Skin epidermis (tissue), 12 donors: ENCODE data around the gene DMAC1.

ENCODE experiments used
- H3K27ac ChIP-seq, 21 experiments: fragments of 200-600 bp; sonication (generic) in 11 of 21; one replicate each; pipeline ENCODE4 v1.5.0; 2020; ENCODE audit warnings: mild to moderate bottlenecking in 3 of 21, inconsistent platforms in 2 of 21, moderate library complexity in 2 of 21
- H3K4me3 ChIP-seq, 7 experiments: fragments of 200-600 bp; sonication (generic) in 2 of 7; one replicate each; pipeline ENCODE4 v1.5.0; 2020; ENCODE audit warnings: inconsistent platforms in 2 of 7, mild to moderate bottlenecking in 2 of 7, moderate library complexity in 1 of 7

The DMAC1 gene

GRCh38 chr9:7785813-7786212, 13.8 kb downstream of the DMAC1 start:
- no peak overlapping the region for H3K27ac ChIP-seq
- no peak overlapping the region for H3K4me3 ChIP-seq

GRCh38 chr9:7784472-7784871, 15.1 kb downstream of the DMAC1 start:
- no peak overlapping the region for H3K4me3 ChIP-seq
- no peak overlapping the region for H3K27ac ChIP-seq

DNA sequence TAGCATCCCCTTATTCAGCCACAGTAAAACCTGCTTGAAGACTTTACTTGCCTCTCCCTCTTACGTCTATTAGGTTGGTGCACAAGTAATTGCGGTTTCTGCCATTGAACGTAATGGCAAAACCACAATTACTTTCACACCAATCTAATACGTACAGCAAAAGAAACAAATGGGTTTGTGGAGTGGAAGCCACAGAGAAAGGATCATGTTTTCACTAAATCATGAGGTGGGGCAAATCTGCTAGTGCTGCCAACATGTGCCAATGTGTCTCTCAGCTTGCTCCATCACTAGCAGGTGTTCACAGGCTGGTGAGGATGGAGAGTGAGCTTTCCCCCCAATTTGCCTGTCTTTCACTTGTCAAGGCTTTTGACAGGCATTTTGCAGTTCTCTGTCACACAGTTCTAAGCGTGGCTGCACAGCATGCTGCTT, 15.9 kb downstream of the DMAC1 start:
- Histone ChIP-seq H3K4me3 (no peak overlapping the region), H3K27ac (no peak overlapping the region)

DNA sequence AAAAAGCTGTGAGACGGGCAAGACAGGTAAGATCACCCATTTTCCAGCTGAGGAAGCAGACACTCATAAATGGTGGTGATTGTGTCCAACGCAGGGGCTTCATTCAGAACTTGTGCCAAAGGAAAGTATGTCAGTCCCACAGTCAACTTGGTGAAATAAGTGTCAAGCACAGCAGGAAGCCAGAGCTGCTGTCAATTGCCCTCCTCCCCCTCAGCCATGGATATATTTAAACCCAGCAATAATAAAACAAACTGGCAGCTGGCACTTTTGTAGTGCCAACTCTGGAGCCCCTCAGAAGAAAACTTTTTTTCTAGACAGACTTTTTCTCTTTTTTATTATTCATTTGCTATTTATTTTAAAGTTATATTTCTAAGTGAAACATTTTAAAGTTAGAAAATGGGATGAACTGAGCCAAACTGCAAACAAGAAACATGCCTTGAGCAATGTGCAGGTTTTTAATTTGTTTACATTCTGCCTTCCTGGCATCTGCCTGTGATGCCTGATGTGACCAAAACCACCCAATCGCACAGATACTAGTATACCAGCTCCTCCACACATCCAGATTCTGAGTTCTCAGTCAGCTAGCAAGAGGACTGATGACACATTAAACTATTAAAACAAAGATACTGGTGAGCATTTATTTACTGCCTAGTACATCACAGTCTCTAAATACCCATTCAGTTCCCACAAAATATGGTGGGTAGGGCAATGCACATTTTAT, 17.0 kb downstream of the DMAC1 start:
- Histone ChIP-seq H3K4me3 (no peak overlapping the region), H3K27ac (no peak overlapping the region)

GRCh38 chr9:7780261-7780988, 19.2 kb downstream of the DMAC1 start:
- H3K4me3 ChIP-seq = no peak overlapping the region

GRCh38 chr9:7778851-7779600, 20.6 kb downstream of the DMAC1 start:
- Histone ChIP-seq H3K4me3 (no peak overlapping the region), H3K27ac (no peak overlapping the region)

More at GRCh38 chr9:7780261-7780988, 19.2 kb downstream of the DMAC1 start:
- H3K27ac ChIP-seq = no peak overlapping the region

DNA sequence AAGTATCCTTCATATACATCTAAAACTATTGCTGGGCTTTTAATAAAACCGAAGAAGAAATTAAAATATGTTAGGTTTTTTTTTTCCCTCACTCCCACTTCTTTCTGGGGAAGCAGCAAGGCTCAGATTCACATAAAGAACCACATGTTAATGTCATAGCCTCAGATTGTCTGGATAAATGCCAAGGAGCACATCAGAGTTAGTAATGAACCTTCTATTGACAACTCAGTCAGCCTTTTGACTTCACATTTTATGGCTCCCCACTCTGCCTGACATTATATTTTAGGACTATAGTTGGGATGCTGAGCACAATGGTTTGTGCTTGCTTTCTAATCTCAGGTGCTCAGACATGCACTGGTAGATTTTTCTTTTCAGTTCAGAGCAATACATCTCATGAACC, 21.8 kb downstream of the DMAC1 start:
- Histone ChIP-seq H3K4me3 (no peak overlapping the region), H3K27ac (no peak overlapping the region)

DNA sequence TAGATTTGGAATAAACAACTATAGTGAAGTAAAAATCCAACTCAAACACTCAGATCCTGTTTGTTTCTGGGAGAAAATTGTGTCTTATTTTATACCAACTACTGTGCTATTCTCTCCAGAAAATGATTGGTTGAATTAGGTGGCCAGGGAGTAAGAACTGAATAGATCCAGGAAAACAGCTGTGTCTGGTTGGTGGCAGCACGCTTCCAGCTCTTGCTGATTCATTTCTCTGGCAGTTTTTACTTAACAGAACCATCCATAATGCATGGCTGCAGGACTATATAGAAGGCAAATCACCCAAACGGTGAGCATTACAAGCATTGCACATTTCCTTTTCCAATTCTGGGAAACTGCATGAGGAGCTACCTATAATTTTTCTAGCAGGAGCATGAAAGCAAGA, 29.5 kb downstream of the DMAC1 start:
- H3K4me3 ChIP-seq = no peak overlapping the region

GRCh38 chr9:7762600-7762999, 37.0 kb downstream of the DMAC1 start:
- Histone ChIP-seq H3K27ac (no peak overlapping the region), H3K4me3 (no peak overlapping the region)

More for the DNA sequence above, 29.5 kb downstream of the DMAC1 start:
- no peak overlapping the region for H3K27ac ChIP-seq

- no peak overlapping the region for H3K27ac ChIP-seq
- H3K4me3 ChIP-seq = no peak overlapping the region
Measured at GRCh38 chr9:7760014-7760415, 39.6 kb downstream of the DMAC1 start.

- no peak overlapping the region for H3K4me3 ChIP-seq
- H3K27ac ChIP-seq = no peak overlapping the region
Measured at GRCh38 chr9:7756088-7756487, 43.5 kb downstream of the DMAC1 start.

- H3K27ac ChIP-seq = no peak overlapping the region
- no peak overlapping the region for H3K4me3 ChIP-seq
Measured at GRCh38 chr9:7752481-7752880, 47.1 kb downstream of the DMAC1 start.
